GM18858 (cell line): ENCODE results near the gene TMEM61.

Experiments
- ATAC-seq: cut with Tn5 transposase; IDR thresholded peaks from one replicate; pipeline ENCODE4 v1.9.1; 2021; ENCODE audit not compliant: unreplicated experiment

TMEM61 gene

DNA sequence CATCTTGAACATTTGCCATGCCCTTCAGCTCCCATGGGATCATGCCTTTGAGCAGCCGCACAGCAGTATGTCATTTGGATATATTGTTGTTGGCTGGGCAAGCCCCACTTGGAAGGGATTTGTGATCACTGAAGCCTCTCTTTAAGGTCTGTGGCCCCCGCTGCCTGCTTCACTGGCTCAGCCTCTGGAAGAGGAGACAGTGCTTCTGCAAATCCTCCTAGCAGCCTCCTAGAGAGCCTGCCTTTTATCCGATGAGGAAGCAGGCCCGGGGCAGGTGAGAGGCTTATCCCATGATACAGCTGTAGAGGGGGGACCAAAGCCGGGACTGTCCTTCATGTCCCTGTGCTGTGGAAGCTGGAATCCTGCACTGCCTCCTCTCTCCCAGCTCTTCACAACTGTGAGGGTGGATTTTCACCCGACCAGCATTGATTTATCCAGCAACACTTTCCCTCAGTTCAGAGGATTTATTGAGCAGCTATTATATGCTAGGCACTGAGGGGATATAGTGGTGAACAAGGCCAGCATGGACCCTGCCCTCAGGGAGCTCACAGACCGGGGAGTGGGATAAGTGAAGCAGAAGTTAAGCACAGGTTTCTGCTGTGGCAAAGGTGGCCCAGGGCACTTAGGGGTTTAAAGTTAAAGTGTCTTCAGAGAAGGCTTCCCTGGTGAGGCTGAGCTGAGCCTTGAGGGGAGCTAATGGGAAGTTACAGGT, 3.9 kb downstream of the TMEM61 start:
- ATAC-seq, result no peak

DNA sequence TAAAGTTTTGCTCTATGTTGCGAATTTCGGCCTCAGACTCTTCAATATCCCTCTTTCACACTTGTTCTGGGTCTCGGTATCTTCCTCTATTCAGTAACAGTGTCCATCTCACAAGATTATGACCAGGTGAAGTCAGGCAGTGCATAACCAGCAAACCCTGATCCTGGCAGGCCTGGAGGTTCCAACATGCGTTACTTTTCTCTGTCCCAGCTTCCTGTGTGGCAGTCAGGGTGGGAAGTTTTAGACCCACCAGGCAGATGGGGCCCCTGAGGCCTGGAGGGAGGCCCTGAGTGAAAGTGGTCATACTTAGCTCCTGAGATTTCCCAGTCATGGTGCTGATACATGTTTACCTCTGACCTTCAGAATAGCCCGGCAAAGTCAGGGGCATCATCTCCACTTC, 5.1 kb downstream of the TMEM61 start:
- no peak for ATAC-seq

DNA sequence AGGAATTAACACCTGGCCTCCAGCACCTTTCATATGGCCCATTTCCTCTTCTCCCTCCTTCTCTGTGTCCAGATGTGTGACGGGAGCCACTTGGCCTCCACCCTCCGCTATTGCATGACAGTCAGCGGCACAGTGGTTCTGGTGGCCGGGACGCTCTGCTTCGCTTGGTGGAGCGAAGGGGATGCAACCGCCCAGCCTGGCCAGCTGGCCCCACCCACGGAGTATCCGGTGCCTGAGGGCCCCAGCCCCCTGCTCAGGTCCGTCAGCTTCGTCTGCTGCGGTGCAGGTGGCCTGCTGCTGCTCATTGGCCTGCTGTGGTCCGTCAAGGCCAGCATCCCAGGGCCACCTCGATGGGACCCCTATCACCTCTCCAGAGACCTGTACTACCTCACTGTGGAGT, 5.6 kb downstream of the TMEM61 start:
- no peak for ATAC-seq

DNA sequence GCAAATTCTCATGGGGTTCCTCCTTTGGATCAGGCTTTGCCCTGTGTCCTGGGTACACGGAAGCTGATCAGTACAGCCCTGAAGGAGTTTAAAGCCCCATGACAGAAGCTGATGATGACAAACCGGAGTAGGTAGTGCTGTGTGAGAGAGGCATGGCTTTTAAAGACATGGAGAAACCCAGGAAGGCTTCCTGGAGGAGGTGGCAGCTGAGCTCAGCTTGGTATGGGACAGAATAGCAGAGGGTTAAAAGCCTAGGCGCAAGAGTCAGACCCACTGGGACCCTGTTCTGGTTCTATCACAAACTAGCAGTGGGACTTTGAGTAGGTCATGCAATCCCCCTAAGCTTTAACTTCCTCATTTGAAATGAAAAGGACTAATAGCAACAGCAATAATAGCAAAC, 6.1 kb downstream of the TMEM61 start:
- ATAC-seq, result no peak

DNA sequence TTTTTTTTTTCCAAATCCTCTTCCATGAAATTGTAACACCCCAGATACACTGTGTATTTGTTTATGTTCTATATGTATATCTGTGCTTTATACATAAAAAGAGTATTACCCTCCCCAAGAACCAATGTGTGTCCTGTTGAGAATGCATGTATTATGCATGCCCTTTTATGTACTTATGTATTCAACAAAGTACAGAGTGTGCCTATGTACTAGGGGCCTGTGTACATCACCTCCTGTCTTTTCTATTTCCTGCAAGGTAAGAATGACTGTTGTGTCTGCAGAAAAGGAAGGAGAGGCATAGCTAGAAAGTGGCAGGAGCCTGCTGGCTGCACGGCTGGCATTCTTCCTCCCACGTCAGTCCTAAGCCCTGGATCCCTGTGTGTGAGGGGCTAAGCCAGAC, 7.0 kb downstream of the TMEM61 start:
- no peak for ATAC-seq

DNA sequence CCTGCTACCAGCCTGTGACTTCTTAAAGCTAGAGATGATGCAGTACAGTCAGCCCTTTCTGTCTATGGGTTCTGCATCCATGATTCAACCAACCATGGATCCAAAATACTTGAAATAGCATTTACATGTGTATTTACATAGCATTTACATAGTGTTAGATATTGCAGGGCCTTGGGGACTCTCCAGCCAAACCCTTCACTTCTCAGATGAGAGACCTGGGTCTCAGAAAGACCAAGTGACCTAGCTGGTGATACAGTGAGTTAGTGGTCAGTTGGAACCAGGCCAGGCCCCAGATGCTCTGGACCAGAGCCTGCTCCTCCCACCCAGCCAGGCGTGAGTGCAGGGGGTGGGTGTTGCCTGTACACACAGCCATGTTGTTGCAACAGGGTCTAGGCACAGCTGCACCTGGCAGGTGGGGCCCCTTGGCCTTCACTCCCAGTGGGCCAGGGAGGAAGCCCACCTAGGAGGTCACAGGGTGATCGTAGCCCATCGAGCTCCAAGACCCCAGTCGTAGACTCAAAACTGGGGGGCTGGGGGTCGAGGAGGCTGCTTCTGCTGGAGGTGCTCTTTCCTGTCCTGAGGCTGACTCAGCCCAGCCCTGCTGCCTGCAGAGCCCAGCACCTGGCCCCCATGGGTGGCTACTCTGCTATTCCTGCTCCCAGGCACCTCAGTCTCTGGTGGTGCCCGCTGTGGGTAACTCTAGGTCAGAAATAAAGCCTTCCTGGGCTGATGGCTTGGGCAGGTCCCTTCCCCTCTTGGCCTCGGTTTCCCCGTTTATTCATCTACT, 7.7 kb downstream of the TMEM61 start:
- ATAC-seq, result no peak

DNA sequence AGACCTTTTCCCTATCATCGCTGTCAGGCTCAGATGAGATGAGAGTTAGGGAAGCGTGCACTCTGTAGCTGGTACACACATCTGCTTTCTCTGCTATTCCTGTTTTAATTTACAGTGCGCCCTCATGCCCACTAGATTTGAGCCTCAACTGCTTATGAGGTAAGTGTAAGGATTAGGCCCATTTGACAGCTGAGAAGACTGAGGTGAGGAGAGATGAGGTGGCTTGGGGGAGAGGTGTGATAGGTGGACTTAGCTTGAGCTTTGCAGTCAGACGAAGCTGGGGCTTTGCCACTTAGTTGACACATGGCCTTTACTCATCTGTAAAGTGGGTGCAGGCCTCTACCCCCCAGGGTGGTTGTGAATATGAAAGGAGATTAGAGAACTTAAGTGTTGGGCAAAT, 8.5 kb downstream of the TMEM61 start:
- no peak for ATAC-seq

DNA sequence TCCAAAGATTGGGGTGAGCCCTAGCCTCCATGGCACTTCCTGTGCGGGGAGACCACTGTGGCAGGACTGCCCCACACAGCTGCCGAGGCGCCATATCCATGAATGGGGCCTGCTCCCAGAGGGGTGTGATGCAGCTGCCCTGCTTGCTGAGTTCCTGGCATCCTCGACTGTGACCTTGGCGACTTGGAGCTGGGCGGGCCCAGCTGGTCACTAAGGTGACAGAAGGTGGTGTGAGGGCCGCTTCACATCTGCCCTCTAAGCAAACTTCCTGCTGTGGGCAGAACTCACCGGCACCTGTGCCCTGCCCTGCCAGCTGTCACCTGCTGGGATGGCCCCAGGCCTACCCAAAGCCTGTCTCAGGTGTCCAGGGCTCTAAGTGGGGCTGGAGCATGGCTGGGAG, 9.0 kb downstream of the TMEM61 start:
- no peak for ATAC-seq

DNA sequence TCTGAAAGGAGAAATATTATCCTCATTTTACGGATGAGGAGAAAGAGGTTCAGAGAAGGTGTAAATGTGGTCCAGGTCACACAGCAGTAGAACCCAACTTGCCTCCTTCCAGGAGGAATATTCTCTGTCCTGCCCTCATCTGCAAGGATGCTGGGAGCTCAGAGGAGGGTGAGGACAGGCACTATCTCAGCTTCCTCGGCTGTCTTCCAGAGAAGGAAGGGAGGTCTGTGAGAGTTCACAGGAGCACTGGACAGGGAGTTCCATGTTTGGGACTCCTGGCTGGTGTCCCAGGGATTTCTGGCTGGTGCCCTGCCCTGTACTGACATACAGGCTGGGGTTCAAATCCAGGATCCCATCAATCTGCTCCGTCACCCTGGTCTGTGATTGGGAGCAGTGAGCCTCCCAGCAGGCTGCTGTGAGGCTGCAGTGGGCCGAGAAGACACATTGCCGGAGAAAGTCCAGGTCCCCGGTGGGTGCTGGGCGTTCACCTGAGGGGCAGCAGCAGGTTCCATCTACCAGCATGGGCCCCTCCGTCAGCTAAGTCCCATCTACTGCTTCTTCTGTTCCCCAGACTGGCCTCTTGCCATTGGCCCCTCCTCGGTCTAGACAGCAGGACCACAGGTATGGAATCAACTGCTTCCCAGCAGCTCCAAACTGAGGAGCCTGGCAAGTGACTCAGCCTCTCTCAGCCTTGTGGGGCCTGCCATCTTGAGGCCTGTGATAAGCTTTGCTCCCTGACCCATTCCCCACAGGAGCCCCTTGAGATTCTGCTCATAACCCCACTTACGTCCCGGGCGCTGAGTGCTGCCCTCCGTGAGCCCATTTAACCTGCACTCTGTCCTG, 9.8 kb downstream of the TMEM61 start:
- no peak for ATAC-seq

DNA sequence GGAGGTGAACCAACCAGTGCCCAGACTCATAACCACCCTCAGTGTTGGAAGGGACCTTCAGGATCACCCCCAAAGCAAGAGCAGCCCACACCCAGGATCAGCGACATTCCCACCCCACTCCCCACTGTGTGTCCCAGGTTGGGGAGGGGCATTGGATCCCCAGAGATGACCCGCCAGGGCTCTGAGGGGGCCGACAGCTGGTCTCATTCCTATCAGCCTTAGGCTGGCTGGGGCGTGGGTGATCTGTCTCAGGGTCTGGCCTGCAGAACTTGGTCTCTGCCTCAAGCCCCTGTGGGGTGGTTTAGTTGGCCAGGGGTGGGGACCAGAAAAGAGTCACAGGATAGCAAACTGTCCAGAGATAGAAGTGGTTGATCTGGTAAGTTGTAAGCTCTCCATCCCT, 10.5 kb downstream of the TMEM61 start:
- ATAC-seq, result no peak

DNA sequence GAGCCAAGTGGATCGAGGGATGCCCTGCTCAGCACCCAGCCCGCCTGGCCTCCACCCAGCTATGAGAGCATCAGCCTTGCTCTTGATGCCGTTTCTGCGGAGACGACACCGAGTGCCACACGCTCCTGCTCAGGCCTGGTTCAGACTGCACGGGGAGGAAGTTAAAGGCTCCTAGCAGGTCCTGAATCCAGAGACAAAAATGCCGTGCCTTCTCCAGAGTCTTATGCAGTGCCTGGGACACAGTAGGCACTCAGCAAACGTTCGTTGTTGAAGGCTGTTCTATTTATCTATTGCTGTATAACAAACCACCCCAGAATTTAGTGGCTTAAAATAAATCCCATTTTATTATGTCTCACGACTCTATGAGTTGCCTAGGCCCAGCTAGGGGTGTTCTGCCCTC, 11.5 kb downstream of the TMEM61 start:
- no peak for ATAC-seq

DNA sequence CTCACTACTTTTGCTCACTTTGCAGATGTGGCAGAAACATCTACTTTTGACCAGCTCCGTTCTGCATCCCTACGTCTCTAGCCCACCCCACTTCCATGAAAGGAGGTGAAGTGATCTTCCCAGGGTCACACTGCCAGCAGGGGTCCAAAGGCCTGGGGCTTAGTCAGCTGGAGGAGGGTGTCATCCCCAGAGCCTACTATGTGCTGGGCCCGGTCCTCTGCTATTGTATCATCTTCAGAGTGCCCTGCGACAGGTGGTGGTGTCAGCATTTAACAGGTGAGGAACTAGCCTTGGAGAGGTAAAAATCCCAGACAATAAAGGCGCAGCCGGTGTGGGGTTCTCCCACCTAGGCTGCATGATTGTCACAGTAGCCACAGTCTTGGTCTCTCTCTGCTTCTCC, 12.7 kb downstream of the TMEM61 start:
- ATAC-seq, result no peak

DNA sequence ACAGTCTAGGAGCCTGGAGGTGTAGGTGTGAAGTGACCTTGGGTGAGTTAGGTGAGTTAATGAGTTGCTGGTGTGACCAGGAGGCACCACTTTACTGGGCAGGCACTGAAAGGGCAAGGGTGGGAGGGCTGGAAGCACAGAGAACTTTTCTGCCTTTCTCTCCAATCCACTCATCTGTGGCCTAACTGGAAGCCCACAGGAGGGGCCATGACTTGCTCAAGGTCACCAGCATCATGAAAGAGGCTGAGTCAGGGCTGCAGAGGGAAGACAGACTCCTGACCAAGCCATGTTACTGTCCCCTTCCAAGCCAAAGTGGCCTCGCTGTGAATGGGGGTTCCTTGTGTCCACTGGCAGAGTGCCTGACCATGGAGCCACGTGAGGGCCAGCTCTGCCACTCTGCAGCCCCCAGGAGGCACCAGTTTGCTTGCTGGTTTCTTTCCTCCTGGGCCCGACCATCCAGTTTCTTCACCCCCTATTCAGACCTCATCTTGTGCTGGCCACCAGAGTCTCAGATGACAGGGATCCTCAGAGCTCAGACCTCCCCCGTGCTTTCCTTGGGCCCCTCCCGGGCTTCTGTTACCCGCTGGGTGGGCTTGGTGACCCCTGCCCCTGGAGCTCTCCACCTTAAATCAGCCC, 14.0 kb downstream of the TMEM61 start:
- no peak for ATAC-seq

DNA sequence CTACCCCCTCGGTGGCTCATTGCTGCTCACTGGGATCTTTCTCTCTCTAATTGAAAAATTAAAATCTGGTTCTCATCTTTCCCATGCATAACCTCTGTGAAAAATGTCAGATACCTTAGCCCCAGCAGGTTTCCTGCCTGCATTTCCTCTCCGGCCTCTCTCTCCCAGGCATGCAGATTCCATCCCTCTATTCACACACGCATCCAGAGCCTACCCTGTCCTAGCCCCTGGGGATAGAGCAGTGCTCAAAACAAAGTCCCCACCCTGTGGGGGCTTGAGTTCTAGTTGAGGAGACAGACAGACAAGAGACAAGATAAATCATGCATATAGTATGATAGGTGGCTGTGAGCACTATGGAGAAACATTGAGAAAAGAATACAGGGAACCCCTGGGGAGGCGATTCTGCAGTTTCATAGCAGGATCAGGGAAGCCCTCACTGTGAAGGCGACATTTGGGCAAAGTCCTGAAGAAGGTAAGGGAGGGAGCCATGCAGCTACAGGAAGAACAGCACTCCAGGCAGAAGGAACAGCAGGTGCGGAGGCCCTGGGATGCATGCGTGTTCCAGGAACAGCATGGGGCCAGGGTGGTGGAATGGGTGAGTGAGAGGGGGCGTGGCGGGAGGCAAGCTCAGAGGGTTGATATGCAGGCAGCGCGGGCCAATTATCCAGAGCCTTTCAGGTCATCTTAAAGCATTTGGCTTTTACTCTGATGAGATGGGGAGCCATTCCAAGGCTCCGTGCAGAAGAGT, 14.8 kb downstream of the TMEM61 start:
- no peak for ATAC-seq

DNA sequence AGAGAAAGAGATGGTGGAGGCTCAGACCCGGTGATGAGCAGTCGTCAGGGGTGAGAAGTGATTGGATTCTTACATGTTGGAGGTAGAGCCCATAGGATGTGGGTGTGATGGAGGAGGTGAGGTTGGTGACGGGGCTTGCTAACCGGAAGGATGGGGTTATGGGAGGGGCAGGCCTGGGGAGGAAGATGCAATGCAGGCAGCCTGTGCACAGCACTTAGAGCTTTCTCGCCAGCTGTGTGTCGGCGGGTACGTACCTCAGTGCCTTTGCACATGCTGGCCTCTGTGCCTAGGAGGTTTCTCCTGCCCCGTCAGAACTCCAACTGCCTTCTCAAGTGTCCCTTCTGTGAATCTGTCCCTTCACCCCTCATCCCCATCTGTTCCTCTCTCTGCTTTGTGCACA, 15.4 kb downstream of the TMEM61 start:
- no peak for ATAC-seq

DNA sequence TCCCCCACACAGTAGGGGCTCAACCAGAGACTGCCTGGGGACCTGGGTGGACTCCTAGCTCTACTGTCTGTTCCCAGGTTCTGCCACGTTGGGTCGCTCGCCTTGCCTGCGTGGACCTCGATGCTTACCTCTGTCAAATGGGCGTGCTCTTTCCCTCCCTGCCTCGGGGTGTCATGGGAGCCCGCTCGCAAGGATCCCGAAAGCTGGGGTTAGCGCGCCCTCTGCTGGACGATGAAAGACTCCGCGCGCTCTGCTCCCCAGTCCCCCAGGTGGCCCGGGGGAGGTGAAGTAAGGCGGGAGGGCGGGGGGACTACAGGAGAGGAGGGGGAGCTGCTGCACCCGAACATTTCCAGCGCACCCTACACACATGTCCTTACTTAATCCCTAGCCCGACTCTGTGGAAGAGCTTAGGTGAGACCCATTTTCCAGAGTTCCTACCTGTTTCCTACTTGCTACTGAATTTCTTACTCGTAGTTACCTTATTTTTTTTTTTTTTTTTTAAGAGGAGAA, 16.0 kb downstream of the TMEM61 start:
- no peak for ATAC-seq

DNA sequence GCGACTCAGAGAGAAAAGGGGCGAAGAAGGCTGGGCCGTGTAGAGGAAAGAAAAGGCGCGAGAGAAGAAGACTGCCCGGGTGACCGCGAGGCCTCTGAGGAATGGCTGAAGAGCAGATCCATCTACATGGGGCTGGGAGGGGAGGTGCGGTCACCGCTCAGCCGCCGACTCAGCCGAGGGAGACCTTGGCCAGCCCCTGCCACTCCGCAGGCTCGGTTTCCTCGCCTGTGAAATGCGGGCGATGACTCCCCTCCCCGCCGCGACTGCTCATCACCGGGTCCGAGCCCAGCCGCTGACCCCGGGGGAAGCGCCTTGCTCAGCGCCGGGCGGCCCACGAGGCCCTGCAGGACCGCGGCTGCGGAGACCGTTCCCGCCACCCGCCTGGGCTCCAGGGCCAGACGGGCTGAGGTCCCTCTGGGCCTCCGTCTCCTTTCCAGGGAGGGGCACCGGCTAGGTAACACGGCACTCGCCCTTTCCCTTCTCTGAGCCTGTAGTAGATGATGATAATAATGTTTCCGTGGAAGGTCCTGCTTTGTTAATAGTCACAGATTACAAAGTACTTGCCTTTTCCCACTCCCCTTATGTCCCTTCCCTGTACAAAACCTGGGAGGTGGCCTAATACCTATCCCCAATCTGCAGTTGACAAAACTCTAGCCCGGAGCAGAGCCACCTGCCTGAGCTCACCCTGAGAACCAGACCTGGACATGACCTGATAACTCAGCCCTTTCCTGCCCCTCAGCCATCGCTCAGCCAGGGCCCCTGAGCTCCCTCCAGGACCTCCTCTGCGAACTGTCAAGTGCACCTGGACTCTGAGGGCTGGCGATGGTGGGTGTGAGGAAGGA, 16.7 kb downstream of the TMEM61 start:
- no peak for ATAC-seq

DNA sequence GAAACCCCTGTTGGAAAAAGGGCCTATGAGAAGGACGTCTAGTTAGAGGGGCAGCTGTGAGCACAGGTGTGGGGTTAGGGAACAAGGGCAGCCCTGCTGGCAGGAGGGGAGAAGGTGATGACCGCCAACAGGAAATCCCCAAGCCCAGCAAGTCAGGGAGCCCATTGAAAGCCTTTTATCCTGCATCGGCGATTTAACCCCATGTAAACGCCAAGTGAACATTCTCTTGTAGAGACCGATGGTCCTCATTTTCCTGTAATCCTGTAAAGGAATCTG, 17.2 kb downstream of the TMEM61 start:
- no peak for ATAC-seq

DNA sequence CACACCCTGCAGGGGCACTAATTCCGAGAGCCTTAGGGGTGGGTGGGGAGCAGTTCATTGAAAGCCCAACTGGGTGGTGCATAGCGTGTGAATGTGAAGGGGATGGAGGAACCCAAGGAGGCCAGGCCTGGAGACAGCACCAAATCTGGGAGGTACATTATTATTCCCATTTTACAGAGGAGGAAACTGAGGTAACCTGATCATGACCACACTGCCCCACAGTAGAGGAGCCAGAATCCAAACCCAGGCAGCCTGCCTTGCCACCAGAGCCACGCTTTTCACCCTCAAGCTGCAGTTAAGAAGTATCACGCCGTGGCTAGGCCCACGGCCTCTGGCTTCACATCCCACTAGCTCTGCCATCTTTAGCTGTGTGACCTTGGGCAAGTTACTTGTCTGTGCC, 17.7 kb downstream of the TMEM61 start:
- no peak for ATAC-seq

DNA sequence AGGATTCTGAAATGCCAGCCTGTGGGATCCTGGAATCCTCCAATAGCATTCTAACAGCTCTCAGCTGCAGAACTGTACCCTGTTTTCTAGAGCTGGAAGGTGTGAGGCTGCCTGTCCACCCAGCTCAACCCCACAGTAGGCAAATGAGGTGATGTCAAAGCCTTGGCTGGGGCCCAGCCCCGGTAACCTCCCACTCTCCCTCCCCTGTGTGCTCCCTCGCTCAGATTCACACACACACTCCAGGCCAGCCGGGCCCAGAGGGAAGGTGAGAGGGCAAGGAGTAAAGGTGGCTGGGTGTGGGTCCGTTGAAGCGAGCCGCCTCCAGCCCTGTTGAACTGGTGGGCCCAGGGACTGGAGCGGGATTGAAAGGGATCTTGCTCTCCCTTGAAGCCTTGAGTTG, 18.2 kb downstream of the TMEM61 start, which contains the start of gene BSND:
Gene BSND, plus strand, starts transcription at position 257 of the 400 bp plus-strand sequence. CDS start 254 bp downstream, outside the sequence.
- ATAC-seq, result no peak
